Loucy (cell line): ENCODE results near the gene CEP164.

Experiments used
- H2AFZ ChIP-seq: fragments of 200-600 bp; sonication (generic); 2 replicates; pipeline ENCODE4 v1.6.0; 2016; ENCODE audit warnings: antibody characterized with exemption, mild to moderate bottlenecking, low read length, moderate library complexity
- H3F3A ChIP-seq: fragments of 200-600 bp; 2 replicates; pipeline ENCODE4 v1.6.0; 2016; ENCODE audit warnings: antibody characterized with exemption, low read depth, mild to moderate bottlenecking
- H3K27me3 ChIP-seq: fragments of 200-600 bp; sonication (generic); 2 replicates; pipeline ENCODE4 v1.6.1; 2014; ENCODE audit warnings: low read length, mild to moderate bottlenecking; ENCODE audit not compliant: insufficient read depth, poor library complexity, severe bottlenecking
- H3K36me3 ChIP-seq: fragments of 200-600 bp; sonication (generic); 2 replicates; pipeline ENCODE4 v1.6.1; 2016; ENCODE audit warnings: low read length; ENCODE audit not compliant: insufficient read depth
- H3K4me1 ChIP-seq: fragments of 200-600 bp; sonication (generic); 2 replicates; pipeline ENCODE4 v1.5.1; 2014; ENCODE audit warnings: low read length, mild to moderate bottlenecking; ENCODE audit not compliant: insufficient read depth, poor library complexity, severe bottlenecking
- H3K4me2 ChIP-seq: fragments of 200-600 bp; sonication (generic); 2 replicates; pipeline ENCODE4 v1.6.0; 2014; ENCODE audit warnings: antibody characterized with exemption, low read length, low read depth, mild to moderate bottlenecking; ENCODE audit not compliant: poor library complexity, severe bottlenecking
- H3K4me3 ChIP-seq: fragments of 200-600 bp; sonication (generic); 2 replicates; pipeline ENCODE4 v1.5.1; 2014; ENCODE audit warnings: low read length, mild to moderate bottlenecking, mixed read lengths; ENCODE audit not compliant: poor library complexity, severe bottlenecking
- H3K79me2 ChIP-seq: fragments of 200-600 bp; sonication (generic); 2 replicates; pipeline ENCODE4 v1.6.1; 2014; ENCODE audit warnings: low read length; ENCODE audit not compliant: insufficient read depth
- H3K9ac ChIP-seq: fragments of 200-600 bp; sonication (generic); 2 replicates; pipeline ENCODE4 v1.6.0; 2014; ENCODE audit warnings: mild to moderate bottlenecking, low read depth, low read length, moderate library complexity; ENCODE audit not compliant: poor library complexity, severe bottlenecking
- H3K9me2 ChIP-seq: fragments of 200-600 bp; sonication (generic); replicated peaks from 2 replicates; pipeline ENCODE4 v1.6.1; 2016; ENCODE audit warnings: low read depth, low read length, mixed read lengths
- H3K9me3 ChIP-seq: fragments of 200-600 bp; sonication (generic); 2 replicates; pipeline ENCODE4 v1.6.1; 2014; ENCODE audit warnings: mild to moderate bottlenecking, antibody characterized with exemption, low read length, low read depth; ENCODE audit not compliant: insufficient read depth
- H4K20me1 ChIP-seq: fragments of 200-600 bp; sonication (generic); 2 replicates; pipeline ENCODE4 v1.6.0; 2014; ENCODE audit warnings: antibody characterized with exemption, low read length, mild to moderate bottlenecking; ENCODE audit not compliant: insufficient read depth, poor library complexity, severe bottlenecking
- CTCF ChIP-seq: fragments of 200-600 bp; sonication (generic); conservative IDR thresholded peaks from 2 replicates; pipeline ENCODE4 v1.5.1; 2014; ENCODE audit warnings: mild to moderate bottlenecking, antibody characterized with exemption, low read length
- EZH2phosphoT487 ChIP-seq: fragments of 200-600 bp; IDR thresholded peaks from 2 replicates; pipeline ENCODE4 v1.6.1; 2018; ENCODE audit warnings: antibody characterized with exemption, mild to moderate bottlenecking, moderate library complexity, borderline replicate concordance

CEP164 gene

GRCh38 chr11:117366248-117366647 is 38.6 kb downstream of the CEP164 start:
- no peaks in the 10 kb centered on the region for H3K9me2 ChIP-seq

GRCh38 chr11:117366875-117367274 is 39.2 kb downstream of the CEP164 start:
- H3K36me3 ChIP-seq, result peaks cover 3% of the 10 kb centered on the region; the same call in 1 of the 2 replicates
- H3K9me3 ChIP-seq, result no peaks in the 10 kb centered on the region
- H3K4me1 ChIP-seq, result no peaks in the 10 kb centered on the region
- no peaks in the 10 kb centered on the region for H3K9me2 ChIP-seq
- H4K20me1 ChIP-seq, result no peaks in the 10 kb centered on the region
- H3K9ac ChIP-seq, result no peak overlapping the region
- no peak overlapping the region for H3K4me2 ChIP-seq
- H3K27me3 ChIP-seq, result no peaks in the 10 kb centered on the region
- H3K79me2 ChIP-seq, result no peaks in the 10 kb centered on the region
- H2AFZ ChIP-seq, result no peak overlapping the region
- no peak overlapping the region for H3K4me3 ChIP-seq
- no peak for TF ChIP-seq EZH2phosphoT487
- TF ChIP-seq CTCF, result no peak
- no peaks in the 10 kb centered on the region for H3F3A ChIP-seq

More at GRCh38 chr11:117366248-117366647, 38.6 kb downstream of the CEP164 start:
- Histone ChIP-seq H3F3A (no peaks in the 10 kb centered on the region), H2AFZ (no peak overlapping the region), H3K4me2 (no peak overlapping the region), H3K36me3 (peaks cover 3% of the 10 kb centered on the region; the same call in 1 of the 2 replicates), H3K9ac (no peak overlapping the region), H3K27me3 (no peaks in the 10 kb centered on the region), H3K4me3 (no peak overlapping the region), H3K9me3 (no peaks in the 10 kb centered on the region), H4K20me1 (no peaks in the 10 kb centered on the region), H3K4me1 (no peaks in the 10 kb centered on the region), H3K79me2 (no peaks in the 10 kb centered on the region)
- no peak for TF ChIP-seq CTCF

- Histone ChIP-seq H3K79me2 (no peaks in the 10 kb centered on the region), H3K9ac (no peak overlapping the region)
These were observed 41.9 kb downstream of the CEP164 start for GRCh38 chr11:117369534-117369933.

More at GRCh38 chr11:117369534-117369933, 41.9 kb downstream of the CEP164 start:
- H3F3A ChIP-seq, result no peaks in the 10 kb centered on the region
- H4K20me1 ChIP-seq, result no peaks in the 10 kb centered on the region
- H2AFZ ChIP-seq, result no peak overlapping the region
- H3K9me3 ChIP-seq, result no peaks in the 10 kb centered on the region
- TF ChIP-seq EZH2phosphoT487 (no peak), CTCF (no peak)
- no peaks in the 10 kb centered on the region for H3K27me3 ChIP-seq
- H3K4me2 ChIP-seq, result no peak overlapping the region
- H3K36me3 ChIP-seq, result peaks cover 3% of the 10 kb centered on the region; the same call in 1 of the 2 replicates
- H3K4me3 ChIP-seq, result no peak overlapping the region
- no peaks in the 10 kb centered on the region for H3K4me1 ChIP-seq
- no peaks in the 10 kb centered on the region for H3K9me2 ChIP-seq
